SU-DHL-6 (cell line): ENCODE measurements around the gene ARAP1.

ENCODE experiments used
- EZH2phosphoT487 ChIP-seq: fragments of 200-600 bp; sonication (generic), shearing (Covaris generic); conservative IDR thresholded peaks from 2 replicates; pipeline ENCODE4 v1.6.1; 2018; ENCODE audit warnings: mild to moderate bottlenecking, antibody characterized with exemption, low read length, moderate library complexity, mixed read lengths
- TF ChIP-seq, protein P1 (sequence below): fragments of 200-600 bp; sonication (generic); IDR thresholded peaks from one replicate; pipeline ENCODE4 v1.5.1; 2017; ENCODE audit warnings: antibody characterized with exemption, mild to moderate bottlenecking, low read length, moderate library complexity; ENCODE audit not compliant: insufficient read depth, poor library complexity, severe bottlenecking

DNA sequence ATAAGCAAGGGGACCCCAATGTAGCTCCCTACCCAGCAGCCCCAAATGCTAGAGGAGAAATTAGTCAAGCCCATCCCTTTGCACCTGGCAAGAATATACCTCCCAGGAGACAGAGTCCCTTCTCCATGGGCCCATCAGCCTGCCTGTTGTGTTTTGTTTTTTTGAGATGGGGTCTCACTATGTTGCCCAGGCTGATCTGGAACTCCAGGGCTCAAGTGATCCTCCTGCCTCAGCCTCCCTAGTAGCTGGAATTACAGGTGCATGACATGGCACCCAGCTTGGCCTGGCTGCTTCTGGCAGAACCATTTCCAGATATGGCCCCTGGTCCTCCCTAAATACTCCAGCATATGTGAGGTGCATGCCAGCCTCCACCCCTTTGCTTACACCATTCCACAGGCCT is 100.1 kb downstream of the ARAP1 start:
- TF ChIP-seq, protein P1, sequence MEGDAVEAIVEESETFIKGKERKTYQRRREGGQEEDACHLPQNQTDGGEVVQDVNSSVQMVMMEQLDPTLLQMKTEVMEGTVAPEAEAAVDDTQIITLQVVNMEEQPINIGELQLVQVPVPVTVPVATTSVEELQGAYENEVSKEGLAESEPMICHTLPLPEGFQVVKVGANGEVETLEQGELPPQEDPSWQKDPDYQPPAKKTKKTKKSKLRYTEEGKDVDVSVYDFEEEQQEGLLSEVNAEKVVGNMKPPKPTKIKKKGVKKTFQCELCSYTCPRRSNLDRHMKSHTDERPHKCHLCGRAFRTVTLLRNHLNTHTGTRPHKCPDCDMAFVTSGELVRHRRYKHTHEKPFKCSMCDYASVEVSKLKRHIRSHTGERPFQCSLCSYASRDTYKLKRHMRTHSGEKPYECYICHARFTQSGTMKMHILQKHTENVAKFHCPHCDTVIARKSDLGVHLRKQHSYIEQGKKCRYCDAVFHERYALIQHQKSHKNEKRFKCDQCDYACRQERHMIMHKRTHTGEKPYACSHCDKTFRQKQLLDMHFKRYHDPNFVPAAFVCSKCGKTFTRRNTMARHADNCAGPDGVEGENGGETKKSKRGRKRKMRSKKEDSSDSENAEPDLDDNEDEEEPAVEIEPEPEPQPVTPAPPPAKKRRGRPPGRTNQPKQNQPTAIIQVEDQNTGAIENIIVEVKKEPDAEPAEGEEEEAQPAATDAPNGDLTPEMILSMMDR = no peak
- no peak for TF ChIP-seq EZH2phosphoT487
